Activated CD4-positive, alpha-beta T cell treated with anti-CD3 and anti-CD28 coated beads, Interleukin-2, amount 50 U/mL, for 4 hours (primary cell): ENCODE measurements around the gene IPO11.
"Not testable (repeated sequence)": the region's sequence is repeated elsewhere in the genome, so short reads cannot be mapped to it uniquely, and the experiment has no call there.

Experiments used
- DNase-seq, 2 experiments: peaks; one replicate each; pipeline ENCODE4 v3.0.0-alpha.2; 2020

IPO11 gene

GRCh38 chr5:62606878-62607277 is 194.3 kb downstream of the IPO11 start:
- no peak for DNase-seq

GRCh38 chr5:62607615-62608014 is 195.1 kb downstream of the IPO11 start:
- no peak for DNase-seq

DNA sequence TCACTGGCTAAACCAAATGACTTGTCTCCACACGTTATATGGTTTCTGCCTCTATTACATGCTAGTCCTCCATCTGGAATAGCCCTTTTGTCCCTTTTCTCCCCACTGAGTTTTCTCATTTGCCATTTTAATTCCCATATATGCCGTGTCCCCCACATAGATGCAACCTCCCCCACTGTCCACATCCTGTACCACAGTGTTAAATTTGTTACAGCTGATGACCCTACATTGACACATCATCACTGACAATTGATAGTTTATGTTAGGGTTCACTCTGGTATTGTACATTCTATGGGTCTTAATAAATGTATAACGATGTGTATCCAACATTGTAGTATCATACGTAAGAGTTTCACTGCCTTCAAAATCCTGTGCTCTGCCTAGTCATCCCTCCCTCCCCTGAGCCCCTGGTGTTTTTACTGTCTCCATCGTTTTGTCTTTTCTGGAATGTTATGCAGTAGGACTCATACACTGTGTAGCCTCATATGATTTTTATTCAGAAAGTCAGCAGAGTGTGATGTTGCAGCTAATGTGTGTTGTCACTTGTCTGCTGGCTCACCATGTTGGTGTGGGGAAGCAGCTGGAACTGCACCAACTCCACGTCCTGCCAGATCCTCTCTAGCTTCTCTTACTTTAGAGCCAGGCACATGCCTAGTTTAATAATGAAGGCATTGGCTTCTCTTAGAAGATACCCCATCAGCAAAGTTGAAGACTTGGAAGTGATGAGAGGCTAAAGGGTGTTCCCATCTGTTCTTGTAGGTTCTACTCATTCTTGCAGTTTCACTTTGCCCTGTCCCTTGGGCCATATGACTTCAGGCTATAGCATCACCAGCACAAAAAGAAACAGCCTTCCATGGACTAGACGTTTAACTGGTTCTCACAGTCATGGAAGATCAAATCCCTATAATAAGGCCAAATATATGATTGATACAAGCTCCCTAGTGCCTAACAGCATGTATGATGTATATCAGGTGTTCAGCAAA is 196.3 kb downstream of the IPO11 start:
- no peak for DNase-seq

- DNase-seq, result no peak
Measured at GRCh38 chr5:62614355-62614754, 201.8 kb downstream of the IPO11 start.

- DNase-seq, result no peak
Measured at GRCh38 chr5:62616615-62617277, 204.2 kb downstream of the IPO11 start.

- DNase-seq, result no peak
Measured at GRCh38 chr5:62617943-62618342, 205.4 kb downstream of the IPO11 start.

- DNase-seq, result no peak
Measured at GRCh38 chr5:62620761-62621160, 208.2 kb downstream of the IPO11 start.

GRCh38 chr5:62621280-62621679 is 208.7 kb downstream of the IPO11 start:
- no peak for DNase-seq

DNA sequence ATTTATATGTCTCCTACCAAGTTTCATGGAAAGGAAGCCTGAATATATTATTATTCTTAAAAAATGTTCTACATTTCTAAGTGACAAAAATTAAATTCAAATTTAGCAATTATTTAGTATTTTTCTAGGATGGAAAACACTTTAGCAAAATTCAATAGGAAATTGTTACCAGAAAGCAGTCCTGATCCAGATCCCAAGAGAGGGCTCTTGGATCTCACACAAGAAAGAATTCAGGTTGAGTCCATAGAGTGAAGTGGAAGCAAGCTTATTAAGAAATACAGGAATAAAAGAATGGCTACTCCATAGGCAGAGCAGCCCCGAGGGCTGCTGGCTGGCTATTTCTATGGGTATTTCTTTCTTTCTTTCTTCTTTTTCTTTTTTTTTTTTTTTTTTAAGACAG is 210.7 kb downstream of the IPO11 start:
- no peak for DNase-seq

DNA sequence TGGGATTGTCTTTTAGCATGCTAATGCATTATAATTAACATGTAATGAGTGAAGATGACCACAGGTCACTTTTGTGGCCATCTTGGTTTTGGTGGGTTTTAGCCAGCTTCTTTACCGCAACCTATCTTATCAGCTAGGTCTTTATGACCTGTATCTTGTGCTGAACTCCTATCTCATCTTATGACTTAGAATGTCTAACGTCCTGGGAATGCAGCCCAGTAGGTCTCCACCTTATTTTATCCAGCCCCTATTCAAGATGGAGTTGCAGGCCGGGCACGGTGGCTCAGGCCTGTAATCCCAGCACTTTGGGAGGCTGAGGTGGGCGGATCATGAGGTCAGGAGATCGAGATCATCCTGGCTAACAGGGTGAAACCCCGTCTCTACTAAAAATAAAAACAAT is 211.9 kb downstream of the IPO11 start:
- not testable (repeated sequence) for DNase-seq

- DNase-seq, result no peak
Measured at GRCh38 chr5:62626534-62626933, 214.0 kb downstream of the IPO11 start.

- no peak for DNase-seq
Measured at GRCh38 chr5:62627121-62627520, 214.6 kb downstream of the IPO11 start.

GRCh38 chr5:62627901-62628300 is 215.3 kb downstream of the IPO11 start:
- DNase-seq, result no peak

DNA sequence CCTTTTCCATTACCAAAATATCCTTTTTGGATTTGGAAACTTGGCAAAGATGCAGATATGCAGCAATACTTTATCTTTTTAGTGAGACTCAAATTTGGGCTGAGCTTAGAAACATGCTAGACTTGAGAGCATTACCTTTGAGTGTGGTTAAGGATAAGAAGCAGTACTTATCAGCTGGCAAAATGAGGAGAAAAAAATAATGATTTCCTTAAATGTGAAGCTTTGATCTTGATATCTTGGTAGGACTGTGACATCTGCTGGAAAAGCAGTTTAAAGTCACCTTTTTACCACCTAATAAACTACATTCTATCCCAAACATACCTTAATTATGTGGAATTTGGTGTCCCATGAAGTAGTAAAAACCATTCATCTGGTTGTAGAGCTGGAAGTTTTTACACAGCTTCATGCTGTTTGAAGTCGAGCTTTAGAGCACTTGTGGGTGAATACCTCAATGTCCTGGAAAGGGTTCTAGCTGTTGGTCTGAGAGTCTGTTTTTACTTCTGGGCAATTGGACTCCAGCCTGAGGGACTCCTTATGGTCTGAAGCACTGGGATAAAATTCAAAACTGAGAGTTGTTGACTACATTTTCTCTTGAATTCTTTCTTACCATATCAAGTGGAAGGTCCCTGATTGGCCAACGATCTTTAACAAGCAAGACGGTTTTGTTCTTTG is 219.5 kb downstream of the IPO11 start:
- DNase-seq, result no peak

- DNase-seq, result no peak
Measured at GRCh38 chr5:62633243-62633642, 220.7 kb downstream of the IPO11 start.

DNA sequence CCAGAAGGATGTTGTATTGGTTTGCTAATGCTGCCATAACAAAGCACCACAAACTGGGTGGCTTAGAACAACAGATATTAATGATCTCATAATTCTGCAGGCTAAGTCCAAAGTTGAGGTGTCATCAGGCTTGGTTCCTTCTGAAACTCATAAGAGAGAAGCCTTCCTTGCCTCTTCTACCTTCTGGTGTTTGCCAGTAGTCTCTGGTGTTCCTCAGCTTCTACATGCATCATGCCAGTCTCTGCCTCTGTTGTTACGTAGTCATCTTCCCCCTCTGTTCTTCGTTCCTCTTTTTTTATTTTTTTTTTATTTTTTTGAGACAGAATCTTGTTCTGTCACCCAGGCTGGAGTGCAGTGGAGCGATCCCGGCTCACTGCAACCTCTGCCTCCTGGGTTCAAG is 227.9 kb downstream of the IPO11 start:
- no peak for DNase-seq

DNA sequence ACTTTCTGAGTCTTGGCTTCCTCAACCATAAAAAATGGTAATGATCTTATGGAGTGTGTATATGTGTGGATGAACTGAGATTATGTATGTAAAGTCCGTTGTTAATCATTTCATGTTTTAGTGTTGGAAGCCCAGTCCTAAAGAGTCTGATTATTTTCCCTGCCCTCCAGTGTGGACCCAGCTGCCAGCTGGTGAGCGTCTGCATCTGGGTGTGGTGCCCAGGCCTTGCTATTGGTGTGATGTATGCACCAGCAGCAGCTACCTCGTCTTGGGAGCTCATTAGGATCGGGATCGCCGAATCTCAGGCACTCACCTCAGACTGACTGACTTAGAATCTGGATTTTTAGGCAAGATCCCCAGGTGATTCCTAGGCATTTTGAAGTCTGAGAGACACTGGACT is 229.9 kb downstream of the IPO11 start:
- DNase-seq, result no peak

DNA sequence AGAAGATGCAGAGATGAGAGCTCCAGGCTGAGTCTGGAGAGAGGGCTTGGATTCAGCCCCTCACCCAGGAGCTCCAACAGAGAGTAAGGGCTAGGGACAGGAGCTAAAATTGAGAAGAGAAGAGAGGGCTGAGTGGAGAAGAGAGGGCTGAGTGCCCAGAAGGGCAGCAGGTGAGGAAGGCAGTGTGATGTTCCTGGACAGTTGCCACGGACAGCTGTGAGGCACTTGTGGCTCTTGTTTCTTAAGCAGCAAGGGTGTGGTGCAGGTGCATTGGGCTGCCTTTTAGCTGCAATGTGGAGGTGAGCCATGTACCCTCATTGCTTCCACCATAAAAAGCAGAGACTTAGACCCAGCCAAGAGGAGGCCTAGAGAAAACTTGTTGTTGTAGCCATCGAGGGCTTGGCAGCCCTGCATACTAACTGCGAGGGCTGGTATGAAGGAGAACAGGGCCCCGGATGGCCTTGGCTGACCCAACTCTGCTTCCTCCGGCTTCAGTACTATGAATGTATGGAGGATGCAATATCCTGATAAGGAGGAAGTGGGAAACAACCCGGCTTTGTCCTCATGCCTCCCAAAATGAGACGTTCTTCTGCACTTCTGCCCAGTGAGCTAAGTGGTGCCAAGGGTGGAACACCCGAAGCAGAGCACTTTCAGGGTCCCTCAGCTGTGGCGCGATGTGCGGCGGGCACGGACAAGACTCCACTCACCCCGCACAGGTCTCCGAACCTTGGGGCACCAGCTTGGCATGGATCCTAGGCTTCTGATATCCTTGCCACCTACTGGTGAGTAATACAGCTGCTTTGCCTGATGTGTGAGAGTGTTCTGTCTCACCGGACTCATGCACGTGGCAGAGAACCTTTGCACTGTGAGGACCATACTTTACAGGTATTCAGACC is 231.2 kb downstream of the IPO11 start:
- DNase-seq, result no peak

GRCh38 chr5:62645223-62645622 is 232.7 kb downstream of the IPO11 start:
- no peak for DNase-seq

DNA sequence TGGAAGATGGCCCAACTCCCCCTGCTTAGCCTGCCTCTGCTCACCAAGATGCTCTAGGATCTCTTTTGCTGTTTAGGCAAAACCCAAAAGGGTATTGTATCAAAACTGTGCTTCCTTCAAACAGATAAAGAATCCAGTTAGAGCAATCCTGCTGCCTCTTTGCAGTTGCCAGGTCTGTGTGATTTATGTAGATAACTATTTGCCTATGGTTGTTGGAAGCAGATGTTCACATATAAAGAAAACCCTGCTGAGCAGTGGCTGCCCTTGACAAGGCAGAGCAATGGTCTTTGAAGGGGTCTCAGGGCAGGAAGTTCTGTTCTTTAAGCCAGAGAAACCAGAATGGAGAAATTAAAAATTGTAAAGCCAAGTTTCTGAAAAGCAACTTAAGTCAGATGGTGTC is 234.7 kb downstream of the IPO11 start:
- no peak for DNase-seq

DNA sequence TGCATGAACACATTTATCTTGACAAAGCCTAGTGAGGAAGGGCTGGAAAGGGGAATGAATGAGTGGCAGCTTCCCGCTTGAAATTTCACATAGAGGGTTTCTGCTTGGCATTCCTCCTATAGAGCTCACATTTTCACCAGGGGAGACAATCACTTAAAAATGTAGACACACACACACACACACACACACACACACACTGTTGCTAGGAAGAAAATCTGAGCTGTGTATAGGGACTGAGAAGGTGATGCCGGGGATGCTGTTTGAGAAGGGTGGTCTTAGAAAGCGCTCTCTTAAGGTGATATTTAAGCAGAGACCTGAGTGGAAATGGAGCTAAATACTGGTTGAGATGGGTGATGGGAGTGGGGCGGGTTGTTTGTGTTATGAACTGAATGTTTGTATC is 236.5 kb downstream of the IPO11 start:
- DNase-seq, result no peak

- no peak for DNase-seq
Measured at GRCh38 chr5:62649476-62650113, 237.0 kb downstream of the IPO11 start.
